ENCODE results near the gene MMP15.

DNA sequence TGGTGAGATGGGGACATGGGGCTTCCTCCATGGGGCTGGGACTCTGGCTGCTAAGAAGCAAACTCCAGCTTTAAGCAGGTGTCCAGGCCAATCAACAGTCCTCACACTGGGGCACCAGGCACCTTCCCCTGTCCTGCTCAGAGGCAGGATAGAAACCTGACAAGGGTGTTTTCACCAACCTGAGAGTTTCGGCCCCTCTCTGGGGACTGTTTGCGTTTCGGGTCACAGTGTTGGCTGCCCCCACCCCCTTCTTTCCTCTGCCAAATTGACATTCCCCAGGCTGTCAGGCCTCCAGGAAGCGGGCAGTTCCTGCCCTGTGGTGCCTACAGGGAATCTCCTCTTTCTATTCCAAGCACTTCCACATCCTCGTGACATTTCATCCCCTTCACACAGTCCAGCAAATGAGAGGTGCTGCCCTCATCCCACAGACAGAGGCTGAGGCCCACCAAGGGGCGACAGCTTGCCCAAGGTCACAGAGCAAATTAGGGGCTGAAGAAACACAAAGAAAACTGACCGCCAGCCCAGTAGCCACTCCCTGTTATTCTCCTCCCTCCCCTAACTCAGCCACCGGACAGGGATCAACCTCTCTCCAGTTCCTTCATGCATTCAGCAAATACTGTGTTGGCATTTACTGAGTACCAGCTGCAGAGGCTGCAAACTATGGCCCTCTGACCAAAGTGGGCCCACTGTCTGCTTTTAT, 38.0 kb downstream of the MMP15 start:
- TF ChIP-seq EGR1 (IDR thresholded peaks at IDR 0.05; ENCODE audit: low read depth in 2 of 2) (no peak), GABPA (IDR thresholded peaks at IDR 0.05 in 1 of 2, conservative IDR thresholded peaks at IDR 0.05 in 1 of 2) (no peak), TAF1 (conservative IDR thresholded peaks at IDR 0.05) (no peak), YY1 (IDR thresholded peaks at IDR 0.05) (no peak), FOXA1 (IDR thresholded peaks at IDR 0.05) (no peak), RAD21 (IDR thresholded peaks at IDR 0.05) (no peak), HNF4A (conservative IDR thresholded peaks at IDR 0.05) (no peak), JUND (IDR thresholded peaks at IDR 0.05) (no peak), SP1 (IDR thresholded peaks at IDR 0.05) (peak; percentile 17)
- TF ChIP-seq, protein P1, sequence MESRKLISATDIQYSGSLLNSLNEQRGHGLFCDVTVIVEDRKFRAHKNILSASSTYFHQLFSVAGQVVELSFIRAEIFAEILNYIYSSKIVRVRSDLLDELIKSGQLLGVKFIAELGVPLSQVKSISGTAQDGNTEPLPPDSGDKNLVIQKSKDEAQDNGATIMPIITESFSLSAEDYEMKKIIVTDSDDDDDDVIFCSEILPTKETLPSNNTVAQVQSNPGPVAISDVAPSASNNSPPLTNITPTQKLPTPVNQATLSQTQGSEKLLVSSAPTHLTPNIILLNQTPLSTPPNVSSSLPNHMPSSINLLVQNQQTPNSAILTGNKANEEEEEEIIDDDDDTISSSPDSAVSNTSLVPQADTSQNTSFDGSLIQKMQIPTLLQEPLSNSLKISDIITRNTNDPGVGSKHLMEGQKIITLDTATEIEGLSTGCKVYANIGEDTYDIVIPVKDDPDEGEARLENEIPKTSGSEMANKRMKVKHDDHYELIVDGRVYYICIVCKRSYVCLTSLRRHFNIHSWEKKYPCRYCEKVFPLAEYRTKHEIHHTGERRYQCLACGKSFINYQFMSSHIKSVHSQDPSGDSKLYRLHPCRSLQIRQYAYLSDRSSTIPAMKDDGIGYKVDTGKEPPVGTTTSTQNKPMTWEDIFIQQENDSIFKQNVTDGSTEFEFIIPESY (IDR thresholded peaks at IDR 0.05): no peak
- TF ChIP-seq, protein P2, sequence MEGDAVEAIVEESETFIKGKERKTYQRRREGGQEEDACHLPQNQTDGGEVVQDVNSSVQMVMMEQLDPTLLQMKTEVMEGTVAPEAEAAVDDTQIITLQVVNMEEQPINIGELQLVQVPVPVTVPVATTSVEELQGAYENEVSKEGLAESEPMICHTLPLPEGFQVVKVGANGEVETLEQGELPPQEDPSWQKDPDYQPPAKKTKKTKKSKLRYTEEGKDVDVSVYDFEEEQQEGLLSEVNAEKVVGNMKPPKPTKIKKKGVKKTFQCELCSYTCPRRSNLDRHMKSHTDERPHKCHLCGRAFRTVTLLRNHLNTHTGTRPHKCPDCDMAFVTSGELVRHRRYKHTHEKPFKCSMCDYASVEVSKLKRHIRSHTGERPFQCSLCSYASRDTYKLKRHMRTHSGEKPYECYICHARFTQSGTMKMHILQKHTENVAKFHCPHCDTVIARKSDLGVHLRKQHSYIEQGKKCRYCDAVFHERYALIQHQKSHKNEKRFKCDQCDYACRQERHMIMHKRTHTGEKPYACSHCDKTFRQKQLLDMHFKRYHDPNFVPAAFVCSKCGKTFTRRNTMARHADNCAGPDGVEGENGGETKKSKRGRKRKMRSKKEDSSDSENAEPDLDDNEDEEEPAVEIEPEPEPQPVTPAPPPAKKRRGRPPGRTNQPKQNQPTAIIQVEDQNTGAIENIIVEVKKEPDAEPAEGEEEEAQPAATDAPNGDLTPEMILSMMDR (IDR thresholded peaks at IDR 0.05; ENCODE audit: low read depth, low read length, missing input control): no peak
- TF ChIP-seq, protein P3, sequence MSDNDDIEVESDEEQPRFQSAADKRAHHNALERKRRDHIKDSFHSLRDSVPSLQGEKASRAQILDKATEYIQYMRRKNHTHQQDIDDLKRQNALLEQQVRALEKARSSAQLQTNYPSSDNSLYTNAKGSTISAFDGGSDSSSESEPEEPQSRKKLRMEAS (IDR thresholded peaks at IDR 0.05): no peak
- TF ChIP-seq, protein P4, sequence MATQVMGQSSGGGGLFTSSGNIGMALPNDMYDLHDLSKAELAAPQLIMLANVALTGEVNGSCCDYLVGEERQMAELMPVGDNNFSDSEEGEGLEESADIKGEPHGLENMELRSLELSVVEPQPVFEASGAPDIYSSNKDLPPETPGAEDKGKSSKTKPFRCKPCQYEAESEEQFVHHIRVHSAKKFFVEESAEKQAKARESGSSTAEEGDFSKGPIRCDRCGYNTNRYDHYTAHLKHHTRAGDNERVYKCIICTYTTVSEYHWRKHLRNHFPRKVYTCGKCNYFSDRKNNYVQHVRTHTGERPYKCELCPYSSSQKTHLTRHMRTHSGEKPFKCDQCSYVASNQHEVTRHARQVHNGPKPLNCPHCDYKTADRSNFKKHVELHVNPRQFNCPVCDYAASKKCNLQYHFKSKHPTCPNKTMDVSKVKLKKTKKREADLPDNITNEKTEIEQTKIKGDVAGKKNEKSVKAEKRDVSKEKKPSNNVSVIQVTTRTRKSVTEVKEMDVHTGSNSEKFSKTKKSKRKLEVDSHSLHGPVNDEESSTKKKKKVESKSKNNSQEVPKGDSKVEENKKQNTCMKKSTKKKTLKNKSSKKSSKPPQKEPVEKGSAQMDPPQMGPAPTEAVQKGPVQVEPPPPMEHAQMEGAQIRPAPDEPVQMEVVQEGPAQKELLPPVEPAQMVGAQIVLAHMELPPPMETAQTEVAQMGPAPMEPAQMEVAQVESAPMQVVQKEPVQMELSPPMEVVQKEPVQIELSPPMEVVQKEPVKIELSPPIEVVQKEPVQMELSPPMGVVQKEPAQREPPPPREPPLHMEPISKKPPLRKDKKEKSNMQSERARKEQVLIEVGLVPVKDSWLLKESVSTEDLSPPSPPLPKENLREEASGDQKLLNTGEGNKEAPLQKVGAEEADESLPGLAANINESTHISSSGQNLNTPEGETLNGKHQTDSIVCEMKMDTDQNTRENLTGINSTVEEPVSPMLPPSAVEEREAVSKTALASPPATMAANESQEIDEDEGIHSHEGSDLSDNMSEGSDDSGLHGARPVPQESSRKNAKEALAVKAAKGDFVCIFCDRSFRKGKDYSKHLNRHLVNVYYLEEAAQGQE (IDR thresholded peaks at IDR 0.05): no peak

All from liver (tissue), 3 donors.